HepG2 (cell line): ENCODE results near the gene SMYD4. TPM values are rescaled to one million over a fixed set of nuclear protein-coding genes. Genes with fewer than 3 reads are reported as not detected.

Experiments
- FOXC1 ChIP-seq: sonication (generic); formaldehyde crosslinking; IDR thresholded peaks from 2 replicates; pipeline ENCODE4 v1.8.0; 2022; ENCODE audit warnings: mild to moderate bottlenecking, missing genetic modification reagents, borderline replicate concordance
- MED8 ChIP-seq: sonication (generic); formaldehyde crosslinking; IDR thresholded peaks from 2 replicates; pipeline ENCODE4 v1.8.1; 2023; ENCODE audit warnings: mild to moderate bottlenecking, missing genetic modification reagents; ENCODE audit not compliant: insufficient replicate concordance
- MLLT10 ChIP-seq: sonication (generic); formaldehyde crosslinking; IDR thresholded peaks from 2 replicates; pipeline ENCODE4 v1.4.0; 2020; ENCODE audit warnings: missing genetic modification reagents
- MTF1 ChIP-seq: sonication (generic); formaldehyde crosslinking; IDR thresholded peaks from 2 replicates; pipeline ENCODE4 v1.5.0; 2020; ENCODE audit warnings: missing genetic modification reagents
- NKX3-1 ChIP-seq: sonication (generic); formaldehyde crosslinking; IDR thresholded peaks from 2 replicates; pipeline ENCODE4 v1.5.0; 2020; ENCODE audit warnings: missing genetic modification reagents
- POLR2A ChIP-seq, 2 experiments: IDR thresholded peaks; 2 replicates each; pipeline ENCODE4 v1.6.1; 2011; ENCODE audit warnings: low read depth in 2 of 2, low read length in 2 of 2, mild to moderate bottlenecking in 1 of 2, moderate library complexity in 1 of 2; ENCODE audit not compliant: insufficient read depth in 1 of 2
- SMARCC2 ChIP-seq: fragments of 450-650 bp; IDR thresholded peaks from 2 replicates; pipeline ENCODE4 v1.6.1; 2017; ENCODE audit warnings: antibody characterized with exemption, mild to moderate bottlenecking
- SMYD3 ChIP-seq: sonication (generic); formaldehyde crosslinking; IDR thresholded peaks from 2 replicates; pipeline ENCODE4 v1.8.1; 2023; ENCODE audit warnings: mild to moderate bottlenecking, missing genetic modification reagents
- TCF12 ChIP-seq, 2 experiments: fragments of 450-650 bp in 1 of 2; sonication (generic) in 1 of 2; formaldehyde crosslinking in 1 of 2; IDR thresholded peaks; 2 replicates each; pipeline versions ENCODE4 v1.6.1 to v1.8.0; 2017 to 2022; ENCODE audit warnings: antibody characterized with exemption in 1 of 2, mild to moderate bottlenecking in 1 of 2, missing genetic modification reagents in 1 of 2, moderate library complexity in 1 of 2
- TSC22D2 ChIP-seq: sonication (generic); formaldehyde crosslinking; IDR thresholded peaks from 2 replicates; pipeline ENCODE4 v1.5.1; 2020; ENCODE audit warnings: missing genetic modification reagents, mild to moderate bottlenecking, borderline replicate concordance
- ZBTB26 ChIP-seq: IDR thresholded peaks from 2 replicates; pipeline ENCODE4 v1.6.1; 2016; ENCODE audit warnings: missing compliant biosample characterization, missing genetic modification reagents, borderline replicate concordance
- ZNF124 ChIP-seq: sonication (generic); formaldehyde crosslinking; IDR thresholded peaks from 2 replicates; pipeline ENCODE4 v1.4.0; 2020; ENCODE audit warnings: missing genetic modification reagents
- ZNF34 ChIP-seq: sonication (generic); formaldehyde crosslinking; IDR thresholded peaks from 2 replicates; pipeline ENCODE4 v1.4.0; 2020; ENCODE audit warnings: mild to moderate bottlenecking, missing genetic modification reagents, borderline replicate concordance
- ZNF383 ChIP-seq: sonication (generic); formaldehyde crosslinking; IDR thresholded peaks from 2 replicates; pipeline ENCODE4 v1.4.0; 2020; ENCODE audit warnings: missing genetic modification reagents, mild to moderate bottlenecking, borderline replicate concordance
- ZNF773 ChIP-seq: sonication (generic); formaldehyde crosslinking; IDR thresholded peaks from 2 replicates; pipeline ENCODE4 v1.4.0; 2020; ENCODE audit warnings: missing genetic modification reagents, borderline replicate concordance
- ZNF775 ChIP-seq: sonication (generic); formaldehyde crosslinking; IDR thresholded peaks from 2 replicates; pipeline ENCODE4 v1.4.0; 2020; ENCODE audit warnings: missing genetic modification reagents, mild to moderate bottlenecking, moderate library complexity, borderline replicate concordance
- ZSCAN22 ChIP-seq: sonication (generic); formaldehyde crosslinking; IDR thresholded peaks from 2 replicates; pipeline ENCODE4 v1.4.0; 2020; ENCODE audit warnings: mild to moderate bottlenecking, missing genetic modification reagents
- polyA plus RNA-seq, 8 experiments: library from polyadenylated mRNA; depleted of rRNA in 3 of 8; stranded (reverse) in 7 of 8; unstranded in 1 of 8; fragments of >200 nt; fragmentation: Illumina TruSeq in 4 of 8; extraction: Trizol in 4 of 8; gene quantifications; 2 replicates each; pipeline versions ENCODE4 v1.2.1 to v1.2.3, GENCODE V29; 2011 to 2016; ENCODE audit warnings: low read depth in 4 of 8, missing spikeins in 1 of 8, mixed read lengths in 1 of 8; ENCODE audit not compliant: insufficient read depth in 1 of 8
- total RNA-seq, 5 experiments: library from RNA; depleted of rRNA; stranded (reverse); fragments of >200 nt; fragmentation: Illumina TruSeq; extraction: Trizol; gene quantifications; 2 replicates each; pipeline ENCODE4 v1.2.3, GENCODE V29; 2016; ENCODE audit warnings: low read depth in 1 of 5
- TF ChIP-seq, protein P1 (sequence below): sonication (generic); formaldehyde crosslinking; IDR thresholded peaks from 2 replicates; pipeline ENCODE4 v1.5.0; 2020; ENCODE audit warnings: mild to moderate bottlenecking, missing genetic modification reagents, borderline replicate concordance
- TF ChIP-seq, protein P2 (sequence below): sonication (generic); formaldehyde crosslinking; IDR thresholded peaks from 2 replicates; pipeline ENCODE4 v1.4.0; 2020; ENCODE audit warnings: missing genetic modification reagents, borderline replicate concordance
- TF ChIP-seq, protein P3 (sequence below): sonication (generic); formaldehyde crosslinking; IDR thresholded peaks from 2 replicates; pipeline ENCODE4 v1.4.0; 2020; ENCODE audit warnings: missing genetic modification reagents
- TF ChIP-seq, protein P4 (sequence below): sonication (generic); formaldehyde crosslinking; IDR thresholded peaks from 2 replicates; pipeline ENCODE4 v1.5.0; 2020; ENCODE audit warnings: mild to moderate bottlenecking, low read depth, missing genetic modification reagents, borderline replicate concordance

The SMYD4 gene
- total and polyA plus RNA-seq, 2 of the 13 experiments (the other 11 are each of a cell fraction or from before 2014, with no cell fraction given): 7.4 to 11.3 TPM

DNA sequence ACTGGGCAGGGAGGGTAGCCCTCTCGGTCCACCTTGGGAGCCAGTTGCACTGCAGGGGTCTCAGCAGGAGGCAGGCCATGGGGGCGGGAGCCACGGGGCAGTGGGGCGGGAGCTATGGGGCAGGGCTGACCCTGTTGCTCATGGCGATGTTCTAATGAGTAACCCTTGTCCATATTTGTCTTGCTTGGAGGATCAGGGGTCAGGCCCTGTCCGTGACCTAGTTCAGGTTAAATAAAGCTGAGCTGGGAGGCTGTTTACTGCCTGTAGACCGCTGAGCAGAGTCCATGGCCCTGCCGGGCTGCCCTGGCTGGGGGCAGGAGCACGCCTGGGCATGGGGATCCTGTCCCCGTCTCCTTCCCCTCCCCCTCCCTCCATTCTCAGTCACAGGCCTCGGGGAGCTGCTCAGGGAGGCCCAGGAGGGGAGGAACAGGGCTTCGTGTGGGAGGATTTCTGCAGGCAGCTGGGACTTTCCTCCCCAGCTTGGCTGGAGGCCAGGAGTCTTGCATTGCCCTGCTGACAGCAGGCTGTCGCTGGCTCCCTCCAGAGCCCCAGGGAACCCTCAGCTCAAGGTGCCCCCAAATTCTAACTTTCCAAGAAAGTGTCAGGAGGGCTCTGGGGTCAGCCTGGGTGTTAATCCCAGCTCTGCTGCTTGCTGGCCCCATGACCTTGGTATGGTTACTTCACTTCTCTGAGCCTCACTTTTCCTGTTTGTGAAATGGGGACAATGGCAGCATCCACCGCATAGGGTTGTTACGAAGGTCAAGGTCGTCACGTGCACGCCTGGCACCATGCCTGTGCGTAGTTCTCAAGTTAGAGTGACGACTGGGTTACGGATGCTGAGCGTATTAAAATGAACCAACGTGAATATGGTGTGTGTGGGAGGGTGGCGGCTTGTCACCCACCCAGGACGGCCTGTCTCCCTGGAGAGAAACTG is 93.1 kb downstream of the SMYD4 start (continued):
- TF ChIP-seq ZNF34 (CRISPR knock-in tag): peak; percentile 28; the same call in 1 of the 2 replicates
- TF ChIP-seq TSC22D2 (CRISPR knock-in tag): no peak
- TF ChIP-seq ZSCAN22 (CRISPR knock-in tag): no peak
- TF ChIP-seq, protein P1, sequence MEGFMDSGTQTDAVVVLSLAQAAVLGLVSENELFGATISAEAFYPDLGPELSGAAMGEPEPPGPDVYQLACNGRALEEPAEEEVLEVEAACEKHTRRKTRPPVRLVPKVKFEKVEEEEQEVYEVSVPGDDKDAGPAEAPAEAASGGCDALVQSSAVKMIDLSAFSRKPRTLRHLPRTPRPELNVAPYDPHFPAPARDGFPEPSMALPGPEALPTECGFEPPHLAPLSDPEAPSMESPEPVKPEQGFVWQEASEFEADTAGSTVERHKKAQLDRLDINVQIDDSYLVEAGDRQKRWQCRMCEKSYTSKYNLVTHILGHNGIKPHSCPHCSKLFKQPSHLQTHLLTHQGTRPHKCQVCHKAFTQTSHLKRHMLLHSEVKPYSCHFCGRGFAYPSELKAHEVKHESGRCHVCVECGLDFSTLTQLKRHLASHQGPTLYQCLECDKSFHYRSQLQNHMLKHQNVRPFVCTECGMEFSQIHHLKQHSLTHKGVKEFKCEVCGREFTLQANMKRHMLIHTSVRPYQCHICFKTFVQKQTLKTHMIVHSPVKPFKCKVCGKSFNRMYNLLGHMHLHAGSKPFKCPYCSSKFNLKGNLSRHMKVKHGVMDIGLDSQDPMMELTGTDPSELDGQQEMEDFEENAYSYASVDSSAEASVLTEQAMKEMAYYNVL: 0 out of 2 replicates have a peak, but pooled peaks have one; percentile 68
- TF ChIP-seq ZNF775 (CRISPR knock-in tag): no peak; the same call in 1 of the 2 replicates
- TF ChIP-seq TCF12 (IDR thresholded peaks at IDR 0.05): no peak
- peak; percentile 99 for TF ChIP-seq TCF12 (CRISPR knock-in tag; IDR thresholded peaks at IDR 0.05)
- peak; percentile 93 for TF ChIP-seq MED8 (CRISPR knock-in tag)
- TF ChIP-seq, protein P2, sequence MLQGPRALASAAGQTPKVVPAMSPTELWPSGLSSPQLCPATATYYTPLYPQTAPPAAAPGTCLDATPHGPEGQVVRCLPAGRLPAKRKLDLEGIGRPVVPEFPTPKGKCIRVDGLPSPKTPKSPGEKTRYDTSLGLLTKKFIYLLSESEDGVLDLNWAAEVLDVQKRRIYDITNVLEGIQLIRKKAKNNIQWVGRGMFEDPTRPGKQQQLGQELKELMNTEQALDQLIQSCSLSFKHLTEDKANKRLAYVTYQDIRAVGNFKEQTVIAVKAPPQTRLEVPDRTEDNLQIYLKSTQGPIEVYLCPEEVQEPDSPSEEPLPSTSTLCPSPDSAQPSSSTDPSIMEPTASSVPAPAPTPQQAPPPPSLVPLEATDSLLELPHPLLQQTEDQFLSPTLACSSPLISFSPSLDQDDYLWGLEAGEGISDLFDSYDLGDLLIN (CRISPR knock-in tag): no peak
- TF ChIP-seq ZNF773 (CRISPR knock-in tag): no peak
- TF ChIP-seq, protein P3, sequence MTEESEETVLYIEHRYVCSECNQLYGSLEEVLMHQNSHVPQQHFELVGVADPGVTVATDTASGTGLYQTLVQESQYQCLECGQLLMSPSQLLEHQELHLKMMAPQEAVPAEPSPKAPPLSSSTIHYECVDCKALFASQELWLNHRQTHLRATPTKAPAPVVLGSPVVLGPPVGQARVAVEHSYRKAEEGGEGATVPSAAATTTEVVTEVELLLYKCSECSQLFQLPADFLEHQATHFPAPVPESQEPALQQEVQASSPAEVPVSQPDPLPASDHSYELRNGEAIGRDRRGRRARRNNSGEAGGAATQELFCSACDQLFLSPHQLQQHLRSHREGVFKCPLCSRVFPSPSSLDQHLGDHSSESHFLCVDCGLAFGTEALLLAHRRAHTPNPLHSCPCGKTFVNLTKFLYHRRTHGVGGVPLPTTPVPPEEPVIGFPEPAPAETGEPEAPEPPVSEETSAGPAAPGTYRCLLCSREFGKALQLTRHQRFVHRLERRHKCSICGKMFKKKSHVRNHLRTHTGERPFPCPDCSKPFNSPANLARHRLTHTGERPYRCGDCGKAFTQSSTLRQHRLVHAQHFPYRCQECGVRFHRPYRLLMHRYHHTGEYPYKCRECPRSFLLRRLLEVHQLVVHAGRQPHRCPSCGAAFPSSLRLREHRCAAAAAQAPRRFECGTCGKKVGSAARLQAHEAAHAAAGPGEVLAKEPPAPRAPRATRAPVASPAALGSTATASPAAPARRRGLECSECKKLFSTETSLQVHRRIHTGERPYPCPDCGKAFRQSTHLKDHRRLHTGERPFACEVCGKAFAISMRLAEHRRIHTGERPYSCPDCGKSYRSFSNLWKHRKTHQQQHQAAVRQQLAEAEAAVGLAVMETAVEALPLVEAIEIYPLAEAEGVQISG (CRISPR knock-in tag): peak; percentile 92
- TF ChIP-seq NKX3-1 (CRISPR knock-in tag): peak; percentile 48
- TF ChIP-seq ZNF124: no peak; the same call in 1 of the 2 replicates
- TF ChIP-seq ZNF383: no peak
- peak; percentile 42; the same call in 1 of the 2 replicates for TF ChIP-seq SMYD3 (CRISPR knock-in tag)
- TF ChIP-seq MLLT10: no peak
- TF ChIP-seq SMARCC2: no peak
- peak; percentile 61 for TF ChIP-seq ZBTB26 (CRISPR knock-in tag)
- TF ChIP-seq FOXC1 (CRISPR knock-in tag): no peak
- TF ChIP-seq MTF1: no peak
- TF ChIP-seq, protein P4, sequence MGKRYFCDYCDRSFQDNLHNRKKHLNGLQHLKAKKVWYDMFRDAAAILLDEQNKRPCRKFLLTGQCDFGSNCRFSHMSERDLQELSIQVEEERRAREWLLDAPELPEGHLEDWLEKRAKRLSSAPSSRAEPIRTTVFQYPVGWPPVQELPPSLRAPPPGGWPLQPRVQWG (CRISPR knock-in tag): no peak
- peak in 1 of 2 experiments; percentile 45; a peak in 1 of 4 replicates for TF ChIP-seq POLR2A (IDR thresholded peaks at IDR 0.05; ENCODE audit: insufficient read depth in 1 of 2, low read depth in 2 of 2, low read length in 2 of 2)
